Neural cell (in vitro differentiated cells): Measurements from ENCODE around the gene TEN1. TPM values are rescaled to one million over a fixed set of nuclear protein-coding genes. Genes with fewer than 3 reads are reported as not detected.
"Not testable (repeated sequence)": the region's sequence is repeated elsewhere in the genome, so short reads cannot be mapped to it uniquely, and the experiment has no call there.

Experiments
- H2AFZ ChIP-seq: fragments of 200-600, 300-800 bp; sonication (generic), shearing (Covaris generic); 2 replicates; pipeline ENCODE4 v1.6.0; 2014; ENCODE audit warnings: low read depth, mild to moderate bottlenecking, antibody characterized with exemption, low read length, moderate library complexity
- H3F3A ChIP-seq: fragments of 200-600 bp; shearing (Covaris generic); 2 replicates; pipeline ENCODE4 v1.6.1; 2016; ENCODE audit warnings: mild to moderate bottlenecking, moderate library complexity, mixed read lengths, antibody characterized with exemption, low read length; ENCODE audit not compliant: insufficient read depth, poor library complexity, severe bottlenecking
- H3K27ac ChIP-seq: fragments of 200-600, 300-800 bp; sonication (generic), shearing (Covaris generic); 2 replicates; pipeline ENCODE4 v1.5.1; 2014; ENCODE audit warnings: mild to moderate bottlenecking, low read length, moderate library complexity
- H3K27me3 ChIP-seq: fragments of 300-800, 200-600 bp; sonication (generic), shearing (Covaris generic); 2 replicates; pipeline ENCODE4 v1.6.0; 2014; ENCODE audit warnings: mild to moderate bottlenecking, low read depth, low read length, moderate library complexity; ENCODE audit not compliant: insufficient read depth
- H3K36me3 ChIP-seq: fragments of 300-800, 200-600 bp; sonication (generic), shearing (Covaris generic); 2 replicates; pipeline ENCODE4 v1.5.1; 2014; ENCODE audit warnings: mild to moderate bottlenecking, antibody characterized with exemption, low read length, moderate library complexity; ENCODE audit not compliant: insufficient read depth
- H3K4me2 ChIP-seq: fragments of 300-800, 200-600 bp; sonication (generic), shearing (Covaris generic); 2 replicates; pipeline ENCODE4 v1.6.0; 2014; ENCODE audit warnings: mild to moderate bottlenecking, low read length
- H3K4me3 ChIP-seq: fragments of 300-800, 200-600 bp; sonication (generic), shearing (Covaris generic); 2 replicates; pipeline ENCODE4 v1.5.1; 2014; ENCODE audit warnings: mild to moderate bottlenecking, low read length, moderate library complexity
- H3K79me2 ChIP-seq: fragments of 200-600 bp; shearing (Covaris generic); replicated peaks from 2 replicates; pipeline ENCODE4 v1.6.0; 2014; ENCODE audit warnings: mild to moderate bottlenecking, low read length, moderate library complexity; ENCODE audit not compliant: insufficient read depth
- H3K9ac ChIP-seq: fragments of 300-800, 200-600 bp; sonication (generic), shearing (Covaris generic); 2 replicates; pipeline ENCODE4 v1.6.1; 2016; ENCODE audit warnings: mild to moderate bottlenecking, low read length, mixed read lengths
- H3K9me2 ChIP-seq: fragments of 200-600 bp; shearing (Covaris generic); 2 replicates; pipeline ENCODE4 v1.6.1; 2016; ENCODE audit warnings: mild to moderate bottlenecking, low read length, mixed read lengths; ENCODE audit not compliant: insufficient read depth
- H3K9me3 ChIP-seq: fragments of 200-600, 300-800 bp; sonication (generic), shearing (Covaris generic); 2 replicates; pipeline ENCODE4 v1.6.1; 2016; ENCODE audit warnings: mild to moderate bottlenecking, mixed run types, low read length, moderate library complexity, mixed read lengths
- H4K20me1 ChIP-seq: fragments of 200-600 bp; shearing (Covaris generic); 2 replicates; pipeline ENCODE4 v1.6.1; 2016; ENCODE audit warnings: mild to moderate bottlenecking, mixed run types; ENCODE audit not compliant: insufficient read depth
- CTCF ChIP-seq: fragments of 450-650 bp; IDR thresholded peaks from 2 replicates; pipeline ENCODE4 v1.5.1; 2014; ENCODE audit warnings: antibody characterized with exemption, mild to moderate bottlenecking, moderate library complexity; ENCODE audit not compliant: poor library complexity, severe bottlenecking
- EP300 ChIP-seq: fragments of 450-650 bp; conservative IDR thresholded peaks from 2 replicates; pipeline ENCODE4 v1.6.1; 2014; ENCODE audit warnings: antibody characterized with exemption, mild to moderate bottlenecking, moderate library complexity; ENCODE audit not compliant: poor library complexity, severe bottlenecking
- EZH2 ChIP-seq: fragments of 200-600, 300-800 bp; shearing (Covaris generic), sonication (generic); IDR thresholded peaks from 2 replicates; pipeline ENCODE4 v1.6.1; 2014; ENCODE audit warnings: antibody characterized with exemption, low read length, borderline replicate concordance, mild to moderate bottlenecking; ENCODE audit not compliant: insufficient read depth, poor library complexity, severe bottlenecking
- MXI1 ChIP-seq: fragments of 450-650 bp; conservative IDR thresholded peaks from 2 replicates; pipeline ENCODE4 v1.6.1; 2014; ENCODE audit warnings: antibody characterized with exemption, mild to moderate bottlenecking; ENCODE audit not compliant: poor library complexity, severe bottlenecking
- POLR2AphosphoS5 ChIP-seq: IDR thresholded peaks from 2 replicates; pipeline ENCODE4 v1.6.1; 2012
- RAD21 ChIP-seq: fragments of 450-650 bp; conservative IDR thresholded peaks from 2 replicates; pipeline ENCODE4 v1.6.1; 2014; ENCODE audit warnings: antibody characterized with exemption, mild to moderate bottlenecking, moderate library complexity
- REST ChIP-seq: IDR thresholded peaks from 2 replicates; pipeline ENCODE4 v1.6.1; 2012; ENCODE audit warnings: borderline replicate concordance
- SMC3 ChIP-seq: fragments of 450-650 bp; conservative IDR thresholded peaks from 2 replicates; pipeline ENCODE4 v1.6.1; 2014; ENCODE audit warnings: antibody characterized with exemption, mild to moderate bottlenecking, moderate library complexity; ENCODE audit not compliant: poor library complexity
- TAF1 ChIP-seq: IDR thresholded peaks from 2 replicates; pipeline ENCODE4 v1.6.1; 2012; ENCODE audit warnings: low read depth
- polyA plus RNA-seq: library from polyadenylated mRNA; depleted of rRNA; stranded (reverse); fragments of >200 nt; gene quantifications from 2 replicates; pipeline ENCODE4 v1.2.3, GENCODE V29; 2014

TEN1 gene
- polyA plus RNA-seq, 1 donor from 2014 or later: 33.1 TPM

GRCh38 chr17:75970626-75971025, 8.4 kb upstream of the TEN1 start:
- Histone ChIP-seq H4K20me1 (no peaks in the 10 kb centered on the region), H3K9me3 (no peaks in the 10 kb centered on the region), H3K9me2 (no peaks in the 10 kb centered on the region), H3K4me3 (no peak overlapping the region), H3K27ac (no peak overlapping the region), H3K9ac (no peak overlapping the region), H3K4me2 (no peak overlapping the region), H3K27me3 (no peaks in the 10 kb centered on the region), H3K79me2 (peaks cover 18% of the 10 kb centered on the region), H3F3A (no peaks in the 10 kb centered on the region), H3K36me3 (peaks cover 5% of the 10 kb centered on the region), H2AFZ (no peak overlapping the region)
- TF ChIP-seq CTCF: no peak
- TF ChIP-seq POLR2AphosphoS5: no peak
- no peak for TF ChIP-seq EP300
- no peak for TF ChIP-seq MXI1
- TF ChIP-seq SMC3: no peak
- no peak for TF ChIP-seq REST
- no peak for TF ChIP-seq TAF1

- H3K79me2 ChIP-seq: peaks cover 40% of the 10 kb centered on the region
- H3K9ac ChIP-seq, H2AFZ ChIP-seq, H3K4me3 ChIP-seq, H3K27me3 ChIP-seq, H3K9me3 ChIP-seq, H4K20me1 ChIP-seq, H3K9me2 ChIP-seq, H3K36me3 ChIP-seq, H3K4me2 ChIP-seq, H3F3A ChIP-seq, H3K27ac ChIP-seq: not testable (repeated sequence)
Observed at GRCh38 chr17:75975187-75975586, 3.9 kb upstream of the TEN1 start.

- H3K9me3 ChIP-seq: no peaks in the 10 kb centered on the region
- TF ChIP-seq MXI1 (no peak), SMC3 (no peak), CTCF (no peak), TAF1 (no peak), POLR2AphosphoS5 (no peak), EZH2 (no peak), RAD21 (no peak), EP300 (no peak), REST (no peak)
- peak overlapping the region; percentile 50 for H3K4me3 ChIP-seq
- no peak overlapping the region for H3K27ac ChIP-seq
- no peak overlapping the region for H2AFZ ChIP-seq
- H3K36me3 ChIP-seq: peaks cover 5% of the 10 kb centered on the region
- no peak overlapping the region for H3K9ac ChIP-seq
- H3K79me2 ChIP-seq: peaks cover 45% of the 10 kb centered on the region
- H3K9me2 ChIP-seq: no peaks in the 10 kb centered on the region
- no peaks in the 10 kb centered on the region for H4K20me1 ChIP-seq
- peaks cover 3% of the 10 kb centered on the region for H3F3A ChIP-seq
- H3K27me3 ChIP-seq: no peaks in the 10 kb centered on the region
- H3K4me2 ChIP-seq: no peak overlapping the region
Observed at GRCh38 chr17:75975757-75976174, 3.3 kb upstream of the TEN1 start.
